NK-92 treated with Interleukin-12 subunit alpha and Interleukin-12 subunit beta, amount 100 ng/mL, for 24 hours (cell line): ENCODE results near the gene USP9Y.

ENCODE experiments used
- DNase-seq: peaks from one replicate; lab custom pipeline; 2025; lab: John Stamatoyannopoulos, UW

Gene USP9Y

DNA sequence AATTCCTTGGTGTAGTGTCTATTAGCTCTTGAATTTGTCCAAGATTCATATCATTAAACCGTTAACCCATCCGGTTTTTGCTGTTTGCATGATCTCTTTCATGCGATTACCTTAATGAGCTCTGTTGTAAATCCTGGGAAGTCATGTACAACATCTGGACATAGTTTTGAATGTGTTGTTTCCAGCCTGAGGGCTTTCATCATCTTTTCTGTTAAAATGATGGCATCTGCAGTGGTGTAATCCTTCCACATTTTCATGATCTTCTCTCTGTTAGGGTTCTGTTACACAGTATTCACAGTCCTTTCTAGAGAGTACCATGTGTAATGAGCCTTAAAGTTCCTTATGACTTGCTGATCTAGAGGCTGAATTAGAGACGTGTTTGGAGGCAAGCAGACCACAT, 64.9 kb downstream of the USP9Y start:
- no peak for DNase-seq

DNA sequence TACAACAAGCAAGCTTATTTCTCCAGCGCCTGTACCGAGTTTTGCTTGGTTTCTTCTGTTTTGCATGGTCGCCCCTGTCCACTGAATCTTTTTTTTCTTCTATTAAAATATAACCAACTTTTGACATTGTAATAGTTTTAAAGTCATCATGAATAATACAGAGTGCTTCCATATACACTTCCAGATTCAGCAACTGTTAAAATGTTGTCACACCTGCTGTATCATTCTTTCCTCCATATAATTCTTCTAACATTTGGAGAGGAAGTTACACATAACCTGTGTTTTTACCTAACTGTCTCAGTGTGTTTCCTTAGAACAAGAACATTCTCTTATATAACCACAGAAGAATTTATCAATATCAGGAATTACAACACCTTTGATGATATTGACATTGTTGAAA, 83.5 kb downstream of the USP9Y start:
- no peak for DNase-seq

DNA sequence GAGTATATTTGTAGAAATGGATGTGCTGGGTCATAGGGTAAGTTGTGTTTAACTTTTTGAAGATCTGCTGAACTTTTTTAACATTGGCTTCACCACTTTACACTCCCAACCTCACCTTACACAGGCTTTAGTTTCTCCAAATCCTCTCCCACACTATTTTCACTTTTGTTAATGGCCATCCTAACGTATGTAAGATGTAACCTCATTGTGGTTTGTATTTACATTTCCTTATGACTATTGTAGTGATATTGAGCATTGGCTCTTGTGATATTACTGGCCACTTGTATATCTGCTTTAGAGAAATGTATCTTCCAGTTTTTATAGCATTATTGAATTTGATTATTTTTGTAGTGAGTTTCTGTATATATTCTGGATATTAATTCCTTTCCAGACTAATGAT, 93.0 kb downstream of the USP9Y start:
- DNase-seq, result no peak

DNA sequence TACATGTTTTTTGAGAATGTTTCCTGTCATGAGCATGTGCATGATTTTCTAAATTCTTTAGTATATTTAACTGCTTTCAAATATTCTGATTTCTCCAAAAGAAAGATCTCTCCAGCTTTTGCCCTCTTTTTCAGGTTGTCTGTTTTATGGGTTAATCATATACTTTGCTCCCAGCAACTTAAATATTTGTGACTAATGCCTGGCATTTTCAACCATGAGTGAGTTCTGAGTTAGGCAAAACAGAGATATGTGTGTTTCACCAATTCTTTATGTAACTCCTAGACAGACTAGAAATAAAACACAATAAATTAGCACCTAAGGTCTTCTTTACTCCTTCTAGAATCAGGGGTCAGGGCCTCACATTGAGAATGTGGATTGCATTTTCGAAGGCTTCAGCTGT, 107.0 kb downstream of the USP9Y start:
- DNase-seq, result no peak

DNA sequence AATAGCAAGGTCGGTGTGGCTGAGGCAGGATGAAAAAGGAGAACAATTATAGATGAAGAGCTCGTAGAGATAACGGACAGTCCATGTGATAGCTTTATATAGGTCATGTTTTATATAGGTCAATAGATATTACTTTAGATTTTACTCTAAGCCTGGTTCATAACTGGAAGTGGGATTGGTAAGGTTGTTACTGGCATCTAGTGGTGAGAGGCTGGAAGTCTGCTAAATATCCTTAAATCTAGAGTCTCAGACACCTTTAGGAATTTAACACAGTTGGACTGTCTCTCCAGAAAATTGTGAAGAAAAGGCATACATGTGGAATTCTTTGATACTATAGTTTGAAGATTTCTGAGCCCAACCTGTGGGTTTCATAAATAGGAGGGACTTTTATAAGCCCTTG, 108.0 kb downstream of the USP9Y start:
- DNase-seq, result no peak

DNA sequence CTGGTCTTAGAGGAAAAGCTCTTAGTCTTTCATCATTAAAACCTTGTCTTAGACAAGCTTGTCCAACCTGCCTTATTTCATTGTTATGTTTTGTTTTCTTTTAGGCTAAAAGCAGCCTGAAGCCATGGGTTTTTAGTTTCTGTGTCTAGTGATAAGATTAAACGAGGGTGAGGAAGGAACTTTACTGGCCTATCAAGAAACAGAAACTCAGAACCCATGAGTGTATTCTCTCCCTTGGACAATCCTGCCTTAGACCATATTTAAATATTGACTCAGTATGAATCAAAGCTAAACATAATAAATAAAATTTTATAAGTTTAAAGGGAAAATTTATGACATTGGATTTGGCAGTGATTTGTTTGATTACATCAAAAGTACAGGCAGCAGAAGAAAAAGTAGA, 122.4 kb downstream of the USP9Y start:
- no peak for DNase-seq

DNA sequence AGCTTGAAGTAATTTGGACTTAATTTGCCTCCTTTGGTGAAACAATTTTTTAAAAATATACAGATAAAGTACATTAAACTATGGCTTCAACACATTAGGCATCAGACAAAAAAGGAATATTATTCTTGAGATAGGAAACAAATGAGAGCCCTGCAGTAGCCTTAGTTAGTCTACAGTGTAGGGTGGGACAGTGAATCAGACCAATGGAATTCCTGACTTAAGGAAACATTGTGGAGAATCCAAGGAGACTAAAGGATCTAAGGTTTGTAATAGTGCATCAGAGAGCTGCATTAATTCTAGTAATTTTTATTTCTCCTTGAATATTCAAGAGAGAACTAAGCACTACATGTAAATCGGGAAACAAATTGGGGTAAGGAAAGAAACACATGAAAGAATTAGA, 125.8 kb downstream of the USP9Y start:
- DNase-seq, result no peak

DNA sequence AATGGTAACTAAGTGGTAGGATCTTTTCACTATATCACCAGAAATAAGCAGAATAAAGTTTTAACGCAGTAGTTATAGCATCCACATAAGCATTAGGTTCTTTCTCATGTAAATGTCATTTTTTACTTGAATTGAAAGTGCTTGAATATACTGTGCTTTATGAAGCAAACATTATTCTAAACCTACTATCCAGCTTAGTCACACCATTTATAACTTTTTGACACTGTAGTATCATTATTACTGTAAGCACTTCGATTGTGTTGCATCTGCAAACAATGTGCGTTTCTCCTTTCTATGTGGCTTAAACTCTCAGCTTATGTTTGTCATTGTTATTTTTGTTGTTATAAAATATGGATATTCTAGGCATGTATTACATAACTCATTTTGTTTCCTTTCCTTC, 132.3 kb downstream of the USP9Y start:
- no peak for DNase-seq

DNA sequence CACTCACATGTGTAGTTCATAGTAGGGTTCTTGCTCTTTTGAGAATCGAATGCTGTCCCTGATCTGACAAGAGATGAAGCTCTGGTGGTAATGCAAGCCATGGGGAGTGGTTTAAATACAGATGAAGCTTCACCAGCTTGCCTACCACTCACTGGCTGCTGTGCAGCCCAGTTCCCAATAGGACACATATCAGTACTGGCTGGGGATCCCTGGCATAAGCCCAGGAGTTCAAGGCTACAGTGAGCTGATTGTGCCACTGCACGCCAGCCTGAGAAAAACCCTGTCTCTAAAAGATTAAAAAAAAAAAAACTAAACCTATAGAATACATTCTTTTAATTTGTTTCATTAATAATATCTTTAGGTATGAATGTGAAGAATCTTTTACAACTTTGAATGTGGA, 136.5 kb downstream of the USP9Y start:
- no peak for DNase-seq

DNA sequence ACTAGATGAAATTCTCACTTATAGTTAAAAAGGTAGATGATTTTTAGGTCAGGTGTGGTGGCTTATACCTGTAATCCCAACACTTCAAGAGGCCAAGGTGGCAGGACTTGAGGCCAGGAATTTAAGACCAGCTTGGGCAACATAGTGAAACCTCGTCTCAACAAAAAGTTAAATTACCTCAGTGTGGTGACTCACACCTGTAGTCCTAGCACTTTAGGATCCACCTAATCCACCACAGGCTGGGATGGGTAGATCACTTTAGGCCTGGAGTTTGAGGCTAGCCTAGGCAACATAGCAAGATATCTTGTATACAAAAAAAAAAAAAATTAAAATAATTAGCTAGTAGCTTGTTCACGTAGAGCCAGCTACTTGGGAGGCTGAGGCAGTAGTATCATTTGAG, 140.3 kb downstream of the USP9Y start:
- no peak for DNase-seq

DNA sequence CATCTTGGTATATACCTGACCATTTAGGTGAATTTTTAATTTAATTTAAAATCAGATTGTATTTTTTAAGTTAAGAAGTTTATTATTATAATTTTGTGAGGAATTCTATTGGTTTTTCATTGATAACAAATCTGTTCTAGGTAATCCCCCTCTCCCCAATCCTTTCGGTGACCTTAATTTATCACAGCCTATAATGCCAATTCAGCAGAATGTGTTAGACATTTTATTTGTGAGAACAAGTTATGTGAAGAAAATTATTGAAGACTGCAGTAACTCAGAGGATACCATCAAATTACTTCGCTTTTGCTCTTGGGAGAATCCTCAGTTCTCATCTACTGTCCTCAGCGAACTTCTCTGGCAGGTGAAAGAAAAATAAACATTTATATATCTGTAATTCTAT, 145.8 kb downstream of the USP9Y start:
- DNase-seq, result no peak

DNA sequence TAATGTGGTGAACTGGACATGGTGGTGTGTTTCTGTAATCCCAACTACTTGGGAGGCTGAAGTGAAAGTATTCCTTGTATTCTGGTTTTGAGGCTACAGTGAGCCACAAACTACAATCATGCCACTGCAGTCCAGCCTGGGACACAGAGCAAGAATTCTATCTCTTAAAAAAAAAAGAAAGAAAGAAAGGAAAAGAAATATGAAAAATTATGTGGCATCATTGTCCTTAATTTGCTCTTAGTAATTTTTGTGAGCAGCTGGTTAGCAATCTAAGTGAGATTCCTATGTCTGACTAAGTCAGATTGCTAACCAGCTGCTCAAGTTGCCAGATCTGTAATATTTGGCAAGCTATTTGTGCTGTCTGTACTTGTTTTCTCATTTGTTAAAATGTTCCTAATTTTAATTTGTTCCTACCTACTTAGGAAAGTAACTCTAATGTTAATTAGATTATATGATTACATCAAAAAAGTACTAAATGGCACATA, 154.8 kb downstream of the USP9Y start:
- no peak for DNase-seq

DNA sequence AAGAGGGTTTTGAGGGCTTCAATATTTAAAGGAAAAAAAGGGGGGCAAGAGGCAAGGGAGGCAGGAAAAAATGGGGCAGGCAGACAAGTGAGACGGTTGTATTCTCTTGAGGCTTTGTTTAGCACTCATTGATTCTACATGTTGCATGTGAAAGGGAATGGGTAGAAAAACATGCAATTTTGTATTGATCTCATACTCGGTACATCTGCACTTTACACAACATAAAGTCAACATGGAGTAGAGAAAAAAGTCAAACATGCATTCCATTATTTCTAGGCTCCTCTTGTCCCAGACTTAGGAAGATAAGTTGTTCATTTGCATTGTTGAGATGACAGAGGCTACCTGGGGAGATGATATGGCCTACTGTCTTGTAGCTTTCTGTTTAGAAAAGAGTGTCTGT, 166.9 kb downstream of the USP9Y start:
- DNase-seq, result no peak

DNA sequence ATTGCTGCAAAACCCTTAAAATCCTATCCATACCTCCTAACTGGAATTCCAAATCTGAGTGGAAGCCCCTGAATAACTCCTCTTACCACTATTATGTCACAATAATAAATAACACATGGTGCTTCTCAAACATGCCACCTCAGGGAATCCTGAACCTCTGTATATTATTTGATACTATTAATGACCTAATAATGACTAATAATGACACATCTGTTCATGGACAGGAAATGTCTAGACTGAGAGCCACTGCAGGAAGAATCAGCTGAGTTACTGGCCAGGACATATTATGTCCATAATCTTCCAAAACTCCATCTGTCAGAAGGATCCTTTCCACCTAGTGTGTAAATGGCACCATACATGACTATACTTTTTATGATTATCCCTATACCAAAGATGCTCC, 195.9 kb downstream of the USP9Y start:
- DNase-seq, result no peak

DNA sequence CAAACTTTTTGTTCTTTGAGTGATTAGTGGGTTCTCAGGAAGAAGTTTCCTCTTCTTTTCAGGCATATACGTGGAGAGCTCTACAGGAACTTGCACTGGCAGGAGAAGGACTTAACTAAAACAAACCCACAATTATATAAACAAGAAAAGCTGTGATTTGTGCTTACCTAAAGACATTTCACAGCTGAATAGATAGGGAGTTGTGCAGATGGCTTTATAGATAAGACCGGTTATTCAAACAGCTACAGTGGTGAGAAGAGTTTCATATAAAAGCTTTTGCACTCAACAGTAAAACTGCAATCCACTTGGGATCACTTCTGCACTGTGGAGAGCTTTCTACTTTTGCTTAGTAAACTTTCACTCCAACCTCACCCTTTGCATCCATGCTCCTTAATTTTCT, 197.6 kb downstream of the USP9Y start:
- DNase-seq, result no peak

DNA sequence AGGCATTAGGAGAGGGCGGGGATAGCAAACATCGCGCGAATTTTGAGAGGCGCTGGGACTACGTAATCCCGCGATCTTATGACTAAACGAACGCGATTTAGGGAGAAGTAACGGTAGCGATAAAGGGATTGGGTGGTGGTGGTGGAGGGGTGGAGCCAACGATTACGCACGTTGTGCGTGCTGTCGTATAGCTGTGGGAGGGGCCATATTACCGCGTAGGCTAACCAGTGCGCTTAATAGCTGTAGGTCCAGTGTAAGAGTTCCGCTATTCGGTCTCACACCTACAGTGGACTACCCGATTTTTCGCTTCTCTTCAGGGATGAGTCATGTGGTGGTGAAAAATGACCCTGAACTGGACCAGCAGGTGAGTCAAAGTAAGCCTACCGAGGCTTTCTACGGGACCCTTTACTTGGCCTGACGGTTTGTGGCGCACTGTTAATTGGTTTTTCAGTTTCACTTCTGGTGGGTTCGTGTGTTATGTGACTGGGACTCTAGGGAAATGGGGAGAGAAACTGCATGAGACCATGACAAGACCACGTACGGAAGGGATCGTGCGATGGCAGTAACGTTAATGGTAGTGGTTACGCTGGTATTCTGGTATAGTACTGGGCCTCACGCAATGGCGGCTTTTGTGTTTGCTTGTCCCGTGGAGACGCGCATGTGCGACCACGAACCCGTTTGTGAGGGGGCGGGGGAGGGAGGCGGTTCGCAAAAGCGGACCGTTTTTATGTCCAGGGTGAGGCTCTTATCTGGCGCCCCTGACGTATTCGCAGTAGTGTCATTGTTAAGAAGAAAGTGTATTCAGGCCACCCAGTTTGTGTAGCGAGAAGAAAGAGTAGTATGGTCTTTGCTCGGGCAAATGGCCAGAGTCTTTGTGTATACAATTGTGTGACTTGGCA, 203.8 kb downstream of the USP9Y start, which contains the start of gene DDX3Y:
DDX3Y (plus strand) TSS at position 251 of the 899 bp plus-strand sequence; CDS start at position 320, 69 bp downstream.
- peak; percentile 64 for DNase-seq

DNA sequence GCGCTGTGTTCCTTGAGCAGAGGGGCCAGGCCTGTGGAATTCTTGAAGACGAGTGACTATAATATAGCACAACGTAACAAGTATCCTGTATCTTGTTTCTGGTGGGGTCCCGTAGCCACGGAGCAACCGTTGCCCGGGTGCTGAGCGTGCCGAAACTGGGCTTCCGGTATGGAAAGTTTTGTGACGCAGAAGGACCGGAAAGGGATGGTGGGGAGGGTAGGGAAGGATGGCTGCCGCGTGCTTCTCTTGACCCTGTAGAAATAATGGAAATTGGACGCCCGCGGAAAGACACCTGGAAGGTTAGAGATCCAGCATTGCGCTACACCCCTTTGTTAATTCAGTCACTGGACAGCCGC, 204.5 kb downstream of the USP9Y start:
- peak; percentile 34 for DNase-seq

DNA sequence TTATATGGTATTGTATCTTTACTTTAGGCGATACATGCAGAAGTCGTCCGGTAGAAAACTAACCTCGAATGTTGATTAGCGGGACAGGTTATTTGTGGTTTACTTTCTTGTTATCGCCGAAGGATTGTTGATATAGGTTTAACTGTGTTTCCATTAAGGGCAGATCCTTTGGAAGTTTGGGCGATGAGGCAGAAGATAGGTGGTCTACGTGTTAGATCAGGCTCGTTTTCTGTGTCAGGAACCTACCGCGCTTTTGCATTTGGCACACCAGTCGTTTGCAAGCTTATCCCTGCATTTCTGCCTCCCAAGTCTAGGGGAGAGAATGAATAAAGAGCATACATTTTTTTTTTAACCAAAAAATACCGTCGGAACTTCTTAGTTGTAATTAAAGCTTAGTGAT, 204.9 kb downstream of the USP9Y start:
- DNase-seq, result no peak
